ENCODE data around the gene ADAMTS2.

GRCh38 chr5:179185941-179186411, 159.3 kb downstream of the ADAMTS2 start:
- TF ChIP-seq SP1 (IDR thresholded peaks at IDR 0.05) (no peak), PKNOX1 (IDR thresholded peaks at IDR 0.05) (no peak), BHLHE40 (IDR thresholded peaks at IDR 0.05; ENCODE audit: borderline replicate concordance) (no peak), FOXK2 (IDR thresholded peaks at IDR 0.05) (no peak), CTBP1 (IDR thresholded peaks at IDR 0.05; ENCODE audit: borderline replicate concordance) (no peak), ELF4 (IDR thresholded peaks at IDR 0.05) (no peak), FOXA1 (IDR thresholded peaks at IDR 0.05) (no peak), NFRKB (IDR thresholded peaks at IDR 0.05) (no peak), ARNT (IDR thresholded peaks at IDR 0.05) (no peak), SUZ12 (IDR thresholded peaks at IDR 0.05) (no peak), FOXM1 (IDR thresholded peaks at IDR 0.05; ENCODE audit: borderline replicate concordance) (no peak), ZNF384 (IDR thresholded peaks at IDR 0.05) (no peak)
